ENCODE data around the gene LY6G5C.

GRCh38 chr6:31723980-31724691 is 43.3 kb upstream of the LY6G5C start:
- TF ChIP-seq CTCF (IDR thresholded peaks at IDR 0.05 in 2 of 3, conservative IDR thresholded peaks at IDR 0.05 in 1 of 3; ENCODE audit: insufficient read depth in 2 of 3, low read depth in 1 of 3, low read length in 3 of 3), result no peak
- TF ChIP-seq SMARCE1 (IDR thresholded peaks at IDR 0.05), result no peak
- no peak for TF ChIP-seq ZBTB49 (CRISPR knock-in tag; IDR thresholded peaks at IDR 0.05; ENCODE audit: borderline replicate concordance)
- TF ChIP-seq YY1 (IDR thresholded peaks at IDR 0.05; ENCODE audit: borderline replicate concordance in 1 of 3, control insufficient read depth in 1 of 3, extremely low read depth in 1 of 3, insufficient read depth in 3 of 3, insufficient read length in 1 of 3, insufficient replicate concordance in 2 of 3, low read depth in 1 of 3, low read length in 2 of 3), result no peak
